ENCODE results near the gene CPNE2. TPM values are rescaled to one million over a fixed set of nuclear protein-coding genes. Genes with fewer than 3 reads are reported as not detected.

CPNE2 gene
- total RNA-seq, 1 experiment from 2014 or later: 43.4 TPM

DNA sequence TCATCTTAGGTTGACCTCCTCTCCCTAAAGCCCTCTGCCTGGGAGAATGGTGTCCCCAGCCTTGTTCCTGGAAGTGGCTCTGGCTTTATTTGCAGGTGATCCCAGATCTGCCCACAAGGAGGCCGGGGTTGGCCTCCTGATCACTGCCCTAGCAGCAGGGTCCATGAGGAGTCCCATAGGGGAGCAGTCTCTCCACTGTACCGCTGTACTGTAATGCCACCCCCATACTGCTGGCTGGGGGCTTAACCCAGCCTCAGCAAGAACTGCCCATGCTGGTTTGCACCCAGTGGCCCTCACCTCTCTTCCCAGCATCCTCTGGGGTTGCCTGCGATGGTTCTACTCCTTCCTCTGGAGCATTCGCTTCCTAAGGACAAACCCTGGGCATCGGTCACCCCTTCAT, 54.4 kb downstream of the CPNE2 start:
- no peak for TF ChIP-seq TCF7L2 (IDR thresholded peaks at IDR 0.05; ENCODE audit: low read depth, low read length)
- no peak for TF ChIP-seq SIN3A (IDR thresholded peaks at IDR 0.05; ENCODE audit: borderline replicate concordance, insufficient read depth, low read depth, low read length)
- TF ChIP-seq CTCF (IDR thresholded peaks at IDR 0.05): no peak
- no peak for TF ChIP-seq REST (IDR thresholded peaks at IDR 0.05; ENCODE audit: insufficient read depth in 1 of 2, low read depth in 2 of 2, low read length in 1 of 2)
- no peak for TF ChIP-seq POLR2AphosphoS5 (IDR thresholded peaks at IDR 0.05; ENCODE audit: low read depth, low read length)
- BruUV-seq (replicated peaks): no TSS peak
- CTCF ChIA-PET: no interaction called here
- Histone ChIP-seq H3K27ac (ENCODE audit: low read length) (no peak overlapping the region), H3K9me3 (ENCODE audit: control insufficient read depth, insufficient read depth, low read depth, low read length) (no peaks in the 10 kb centered on the region), H3K27me3 (ENCODE audit: control insufficient read depth, insufficient read depth, low read length) (no peaks in the 10 kb centered on the region), H3K4me3 (ENCODE audit: low read depth in 2 of 2, low read length in 2 of 2) (no peak overlapping the region), H3K4me1 (ENCODE audit: control insufficient read depth, insufficient read depth, low read length) (no peaks in the 10 kb centered on the region), H3K36me3 (ENCODE audit: control insufficient read depth, insufficient read depth, low read length) (no peaks in the 10 kb centered on the region)
- POLR2A ChIA-PET: no interaction called here
- intact Hi-C loops (cut with micrococcal nuclease; ENCODE audit: unreplicated experiment) (loop anchor here (10.0 kb wide), 1 partner anchor 62 kb away; no protein-coding TSS in a partner anchor), in situ Hi-C loops (cut with HindIII; ENCODE audit: low pct_unique_long_range_greater_than_20kb, low sequenced_read_pairs) (no loop called here)
- no peak for DNase-seq (ENCODE audit: low read depth, low spot score)
- ATAC-seq: peak; percentile 71

- BruUV-seq (replicated peaks): no TSS peak
- Histone ChIP-seq H3K27ac (ENCODE audit: low read length) (no peak overlapping the region), H3K4me1 (ENCODE audit: control insufficient read depth, insufficient read depth, low read length) (no peaks in the 10 kb centered on the region), H3K27me3 (ENCODE audit: control insufficient read depth, insufficient read depth, low read length) (no peaks in the 10 kb centered on the region), H3K9me3 (ENCODE audit: control insufficient read depth, insufficient read depth, low read depth, low read length) (no peaks in the 10 kb centered on the region), H3K36me3 (ENCODE audit: control insufficient read depth, insufficient read depth, low read length) (no peaks in the 10 kb centered on the region), H3K4me3 (ENCODE audit: low read depth in 2 of 2, low read length in 2 of 2) (no peak overlapping the region)
- ChIA-PET POLR2A (no interaction called here), CTCF (no interaction called here)
- in situ Hi-C loops (cut with HindIII; ENCODE audit: low pct_unique_long_range_greater_than_20kb, low sequenced_read_pairs) (no loop called here), intact Hi-C loops (cut with micrococcal nuclease; ENCODE audit: unreplicated experiment) (loop anchor here (10.0 kb wide), 1 partner anchor 63 kb away; no protein-coding TSS in a partner anchor)
- no peak for ATAC-seq
- TF ChIP-seq CTCF (IDR thresholded peaks at IDR 0.05) (no peak), TCF7L2 (IDR thresholded peaks at IDR 0.05; ENCODE audit: low read depth, low read length) (no peak), SIN3A (IDR thresholded peaks at IDR 0.05; ENCODE audit: borderline replicate concordance, insufficient read depth, low read depth, low read length) (no peak), REST (IDR thresholded peaks at IDR 0.05; ENCODE audit: insufficient read depth in 1 of 2, low read depth in 2 of 2, low read length in 1 of 2) (no peak), POLR2AphosphoS5 (IDR thresholded peaks at IDR 0.05; ENCODE audit: low read depth, low read length) (no peak)
- DNase-seq (ENCODE audit: low read depth, low spot score): no peak
These were observed 55.2 kb downstream of the CPNE2 start for GRCh38 chr16:57147381-57148221.
